Measurements from ENCODE around the gene VIPR1. TPM values are rescaled to one million over a fixed set of nuclear protein-coding genes. Genes with fewer than 3 reads are reported as not detected.

VIPR1 gene
- total RNA-seq, 4 donors from 2014 or later = 121 to 565 (median 254) TPM

DNA sequence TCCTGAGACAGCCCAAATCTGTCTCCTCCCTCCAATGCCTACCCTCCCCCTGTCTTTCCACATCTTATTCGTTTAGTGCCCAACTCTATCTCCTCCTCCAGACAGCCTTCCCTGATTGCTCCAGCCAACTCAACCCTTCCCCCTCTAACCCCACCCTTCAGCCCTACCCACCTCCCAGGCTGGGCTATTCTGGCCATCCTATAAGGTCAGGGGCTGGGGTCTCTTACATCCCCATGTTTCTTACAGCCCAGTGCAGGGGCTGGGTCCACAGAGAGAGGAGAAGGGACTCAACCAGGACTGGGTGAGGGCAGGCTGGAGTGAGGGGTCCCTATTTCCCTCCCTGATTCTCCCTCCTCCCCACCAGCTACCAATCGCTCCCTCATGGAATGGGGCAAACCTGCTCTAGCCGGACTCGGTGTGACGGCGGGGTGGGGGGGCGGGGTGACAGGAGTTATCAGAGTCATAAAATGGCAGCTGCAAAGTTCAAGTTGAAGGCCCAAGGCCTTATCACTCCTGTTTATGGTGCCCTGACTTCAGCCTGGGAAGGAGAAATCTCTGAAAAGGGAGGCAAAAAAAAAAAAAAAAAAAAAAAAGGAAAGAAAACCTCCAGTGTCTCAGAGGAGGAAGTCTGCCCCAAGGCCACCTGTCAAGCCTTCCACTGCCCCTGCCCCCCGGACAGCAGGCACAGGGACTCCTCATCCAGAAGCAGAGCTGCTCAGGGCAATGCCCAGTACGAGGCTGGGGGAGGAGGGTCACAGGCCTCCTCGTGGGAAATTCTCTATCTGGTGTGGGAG lies 2.1 kb downstream of the VIPR1 start:
- Histone ChIP-seq H3K4me3 (peak overlapping the region in 1 of 4 donors; percentile 56), H3K36me3 (no peaks in the 10 kb centered on the region), H3K9me3 (no peaks in the 10 kb centered on the region), H3K27me3 (peaks cover 30% of the 10 kb centered on the region), H3K4me1 (peaks cover 21 to 73% (median 57%) of the 10 kb centered on the region in 4 donors), H3K27ac (peak overlapping the region; percentile 81 to 92 (median 87))
- in situ Hi-C loops (cut with MboI; ENCODE audit: low pct_ligation_motif_present in 1 of 4, low pct_unique_long_range_greater_than_20kb in 1 of 4, low sequenced_read_pairs in 3 of 4) = no loop called here
- TF ChIP-seq, protein P1, sequence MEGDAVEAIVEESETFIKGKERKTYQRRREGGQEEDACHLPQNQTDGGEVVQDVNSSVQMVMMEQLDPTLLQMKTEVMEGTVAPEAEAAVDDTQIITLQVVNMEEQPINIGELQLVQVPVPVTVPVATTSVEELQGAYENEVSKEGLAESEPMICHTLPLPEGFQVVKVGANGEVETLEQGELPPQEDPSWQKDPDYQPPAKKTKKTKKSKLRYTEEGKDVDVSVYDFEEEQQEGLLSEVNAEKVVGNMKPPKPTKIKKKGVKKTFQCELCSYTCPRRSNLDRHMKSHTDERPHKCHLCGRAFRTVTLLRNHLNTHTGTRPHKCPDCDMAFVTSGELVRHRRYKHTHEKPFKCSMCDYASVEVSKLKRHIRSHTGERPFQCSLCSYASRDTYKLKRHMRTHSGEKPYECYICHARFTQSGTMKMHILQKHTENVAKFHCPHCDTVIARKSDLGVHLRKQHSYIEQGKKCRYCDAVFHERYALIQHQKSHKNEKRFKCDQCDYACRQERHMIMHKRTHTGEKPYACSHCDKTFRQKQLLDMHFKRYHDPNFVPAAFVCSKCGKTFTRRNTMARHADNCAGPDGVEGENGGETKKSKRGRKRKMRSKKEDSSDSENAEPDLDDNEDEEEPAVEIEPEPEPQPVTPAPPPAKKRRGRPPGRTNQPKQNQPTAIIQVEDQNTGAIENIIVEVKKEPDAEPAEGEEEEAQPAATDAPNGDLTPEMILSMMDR (IDR thresholded peaks at IDR 0.05) = no peak
- no peak for TF ChIP-seq POLR2AphosphoS5 (IDR thresholded peaks at IDR 0.05)
- TF ChIP-seq EP300 (IDR thresholded peaks at IDR 0.05; ENCODE audit: low read depth) = no peak
- TF ChIP-seq POLR2A (IDR thresholded peaks at IDR 0.05) = no peak
- intact Hi-C loops (cut with DNase I; ENCODE audit: low total_unique reads) = no loop called here
- 9 to 60% methylated on average over 1 to 10 of the region's 10 CpGs for WGBS, 2 donors (ENCODE audit: low coverage in 1 of 2)
- DNase-seq = peak; percentile 58

DNA sequence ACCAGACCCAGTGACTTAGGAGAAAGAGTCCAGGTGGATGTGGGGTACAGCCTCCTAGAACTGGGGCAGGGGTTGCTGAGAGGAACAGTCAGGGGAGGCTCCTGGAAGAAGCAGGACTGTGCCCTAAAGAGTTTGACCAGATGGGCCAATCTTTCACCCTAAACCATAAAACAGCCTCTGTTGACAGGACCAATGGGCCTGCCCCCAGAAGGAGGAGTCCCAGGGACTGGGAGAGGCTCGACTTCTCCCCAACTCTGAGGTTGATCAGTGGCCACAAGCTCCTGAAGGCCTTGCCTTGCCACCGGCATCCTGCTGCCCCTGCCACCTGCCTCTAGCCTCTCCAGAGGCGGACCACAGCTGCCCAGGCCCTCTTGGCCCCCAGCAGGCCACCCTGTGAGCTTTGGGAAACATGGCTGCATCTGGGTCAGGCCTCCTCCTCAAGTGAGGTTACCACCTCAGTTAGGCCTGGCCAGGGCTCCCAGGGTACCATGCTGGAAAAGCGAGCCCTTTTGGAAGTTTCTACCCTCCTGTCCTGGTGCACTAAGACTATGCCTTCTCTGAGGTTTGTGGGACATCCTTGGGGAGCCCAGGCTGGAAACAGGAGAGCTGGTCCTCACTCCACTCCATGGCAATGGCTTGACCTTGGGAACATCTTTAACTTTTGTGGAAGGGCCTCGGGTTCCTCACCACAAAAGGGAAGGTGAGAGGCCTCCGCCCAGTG lies 2.8 kb downstream of the VIPR1 start:
- H3K4me3 ChIP-seq = peak overlapping the region in 1 of 4 donors; percentile 17
- intact Hi-C loops (cut with DNase I; ENCODE audit: low total_unique reads) (no loop called here), in situ Hi-C loops (cut with MboI; ENCODE audit: low pct_ligation_motif_present in 1 of 4, low pct_unique_long_range_greater_than_20kb in 1 of 4, low sequenced_read_pairs in 3 of 4) (no loop called here)
- peaks cover 25 to 80% (median 65%) of the 10 kb centered on the region in 4 donors for H3K4me1 ChIP-seq
- no peaks in the 10 kb centered on the region for H3K9me3 ChIP-seq
- WGBS, 2 donors (ENCODE audit: low coverage in 1 of 2) = 67% methylated on average over 5 of the region's 6 CpGs; no CpG with 5 or more reads in 1 of the 2 donors
- TF ChIP-seq, protein P1 (IDR thresholded peaks at IDR 0.05) = no peak
- TF ChIP-seq POLR2AphosphoS5 (IDR thresholded peaks at IDR 0.05) (peak in 2 of 3 donors; percentile 70 to 77), POLR2A (IDR thresholded peaks at IDR 0.05) (peak; percentile 75)
- peaks cover 22% of the 10 kb centered on the region for H3K27me3 ChIP-seq
- no peaks in the 10 kb centered on the region for H3K36me3 ChIP-seq
- peak overlapping the region; percentile 81 to 92 (median 87) for H3K27ac ChIP-seq
- DNase-seq = peak; percentile 75

DNA sequence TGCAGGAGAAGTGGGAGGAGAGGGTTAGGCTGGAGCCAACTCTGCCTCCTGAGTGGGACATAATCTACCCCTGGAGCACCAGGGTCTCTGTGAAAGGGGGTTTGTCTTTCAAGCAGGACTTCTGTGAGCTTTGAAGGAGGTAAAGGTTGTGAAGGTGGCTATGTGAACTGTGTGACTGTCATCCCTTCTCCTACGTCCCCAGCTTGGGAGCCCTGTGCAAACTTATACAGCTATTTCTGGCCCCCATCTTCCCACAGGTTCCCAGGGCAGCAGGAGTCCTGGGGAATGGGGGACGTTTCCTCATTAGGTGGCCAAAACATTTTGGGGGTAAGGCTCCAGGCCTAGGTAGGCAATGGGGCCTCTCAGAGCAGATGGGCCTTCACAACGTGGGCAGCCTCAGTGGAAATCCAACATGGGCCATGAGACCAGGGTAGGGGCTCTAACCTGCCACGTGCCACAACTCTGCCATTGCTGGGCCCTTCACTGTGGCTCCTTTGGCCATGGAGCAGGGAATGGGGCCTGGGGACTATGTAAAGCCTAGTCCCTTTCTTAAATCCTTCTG lies 3.5 kb downstream of the VIPR1 start:
- WGBS, 2 donors (ENCODE audit: low coverage in 1 of 2) = 66% methylated on average over 4 of the region's 4 CpGs; no CpG with 5 or more reads in 1 of the 2 donors
- H3K4me3 ChIP-seq = peak overlapping the region in 1 of 4 donors; percentile 17

More for the DNA sequence above, 3.5 kb downstream of the VIPR1 start:
- in situ Hi-C loops (cut with MboI; ENCODE audit: low pct_ligation_motif_present in 1 of 4, low pct_unique_long_range_greater_than_20kb in 1 of 4, low sequenced_read_pairs in 3 of 4) = no loop called here
- Histone ChIP-seq H3K9me3 (no peaks in the 10 kb centered on the region), H3K36me3 (no peaks in the 10 kb centered on the region), H3K4me1 (peaks cover 25 to 87% (median 71%) of the 10 kb centered on the region in 4 donors), H3K27me3 (peaks cover 16% of the 10 kb centered on the region), H3K27ac (peak overlapping the region; percentile 81 to 92 (median 87))
- TF ChIP-seq POLR2AphosphoS5 (IDR thresholded peaks at IDR 0.05) (no peak), EP300 (IDR thresholded peaks at IDR 0.05; ENCODE audit: low read depth) (no peak), POLR2A (IDR thresholded peaks at IDR 0.05) (no peak)
- TF ChIP-seq, protein P1 (IDR thresholded peaks at IDR 0.05) = no peak
- intact Hi-C loops (cut with DNase I; ENCODE audit: low total_unique reads) = no loop called here
- DNase-seq = peak; percentile 7
